G401 (cell line): ENCODE results near the gene ALDH3A1. TPM values are rescaled to one million over a fixed set of nuclear protein-coding genes. Genes with fewer than 3 reads are reported as not detected.
A peak's percentile ranks its signal among the peaks of the same experiment; 100 is the strongest.

Source experiments
- DNase-seq: peaks from one replicate; pipeline ENCODE4 v3.0.0-alpha.2; 2015; ENCODE audit warnings: low spot score
- in situ Hi-C: cut with HindIII; loops from 2 replicates; pipeline ENCODE4 v1.10.0; 2016; ENCODE audit warnings: low sequenced_read_pairs, mixed read lengths
- total RNA-seq: library from RNA; depleted of rRNA; stranded (reverse); fragments of >200 nt; shearing (Covaris generic); gene quantifications from 2 replicates; pipeline ENCODE4 v1.2.3, GENCODE V29; 2014

The ALDH3A1 gene
- total RNA-seq, 1 experiment from 2014 or later: not detected

DNA sequence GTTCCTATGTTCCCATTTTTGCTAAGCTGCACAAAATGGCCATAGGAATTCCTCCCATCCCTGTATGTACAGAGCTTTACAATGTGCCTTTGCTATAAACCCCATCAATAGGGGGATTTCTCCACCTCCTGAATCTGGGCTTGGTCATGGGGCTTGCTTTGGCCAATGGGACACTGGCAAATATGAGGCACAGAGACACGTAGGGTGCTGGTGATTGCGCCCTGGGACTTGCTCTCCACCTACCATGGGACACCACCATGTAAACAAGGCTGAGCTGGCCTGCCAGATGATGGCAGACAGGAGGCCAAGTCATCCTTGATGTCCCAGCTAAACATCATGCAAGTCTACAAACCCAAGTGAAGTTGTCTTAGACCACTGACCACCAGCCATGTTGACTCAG, 15.3 kb upstream of the ALDH3A1 start:
- DNase-seq: no peak
- in situ Hi-C loops: no loop called here

GRCh38 chr17:19762515-19762961, 14.4 kb upstream of the ALDH3A1 start:
- DNase-seq: peak; percentile 71
- in situ Hi-C loops: no loop called here

DNA sequence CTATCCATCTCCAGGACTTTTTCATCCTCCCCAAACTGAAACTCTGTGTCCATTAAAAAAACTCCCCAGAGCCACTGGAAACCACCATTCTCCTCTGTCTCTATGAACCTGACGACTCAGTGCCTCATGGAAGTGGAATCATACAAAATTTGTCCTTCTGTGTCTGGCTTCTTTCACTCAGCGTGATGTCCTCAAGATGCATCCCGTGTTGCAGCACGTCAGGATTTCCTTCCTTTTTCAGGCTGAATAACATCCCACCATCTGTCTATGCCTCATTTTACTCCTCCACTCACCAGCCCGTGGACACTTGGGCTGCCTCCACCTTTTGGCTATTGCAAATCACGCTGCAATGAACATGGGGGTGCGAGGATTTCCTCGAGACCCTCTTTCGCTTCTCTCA, 12.6 kb upstream of the ALDH3A1 start:
- no peak for DNase-seq
- in situ Hi-C loops: no loop called here

DNA sequence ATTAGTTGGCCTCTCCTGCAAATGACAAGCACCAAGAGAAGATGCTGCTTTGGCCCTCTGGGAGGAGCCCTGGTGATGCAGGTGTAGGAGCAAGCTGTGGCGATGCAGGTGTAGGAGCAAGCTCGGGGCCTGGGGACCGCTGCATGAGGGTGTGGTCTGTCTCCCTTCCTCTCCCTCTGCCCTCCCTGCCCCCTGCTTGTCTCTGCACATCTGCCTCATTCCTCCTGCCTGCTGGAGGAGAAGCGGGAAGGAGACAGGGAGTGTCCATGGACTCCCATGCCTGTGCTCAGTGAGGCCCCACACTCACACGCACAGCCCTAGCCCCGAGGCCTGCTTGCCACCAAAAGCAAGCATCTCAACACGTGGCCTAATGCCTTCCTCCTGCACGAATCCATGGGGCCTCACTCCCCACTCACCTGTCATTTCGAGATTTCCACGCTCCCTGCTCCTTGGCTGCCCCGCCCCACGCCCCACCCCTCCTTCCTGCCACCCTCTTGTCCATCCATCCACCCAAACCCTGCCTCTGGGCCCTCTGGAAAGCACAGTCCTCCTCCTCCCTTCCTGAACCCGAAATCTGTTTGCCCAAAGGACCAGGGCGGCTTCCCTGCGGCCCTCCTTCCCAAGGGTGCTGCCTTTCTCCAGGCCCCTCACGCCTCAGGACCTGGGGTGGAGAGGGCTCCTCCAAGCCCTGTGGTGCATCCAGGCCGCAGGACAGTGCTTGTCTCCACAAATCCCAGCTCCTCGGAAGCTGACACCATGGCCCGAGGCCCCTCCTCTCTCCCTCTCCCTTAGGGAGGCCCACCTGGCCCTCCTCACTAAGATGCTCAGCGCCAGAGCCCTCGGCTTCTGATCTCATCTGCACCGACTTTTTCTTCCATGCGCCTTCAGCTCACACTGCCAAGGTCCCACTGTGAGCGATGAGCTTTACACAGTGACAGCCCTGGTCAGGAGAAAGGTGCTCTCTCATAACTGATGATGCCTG, 11.8 kb upstream of the ALDH3A1 start:
- in situ Hi-C loops: no loop called here
- no peak for DNase-seq

DNA sequence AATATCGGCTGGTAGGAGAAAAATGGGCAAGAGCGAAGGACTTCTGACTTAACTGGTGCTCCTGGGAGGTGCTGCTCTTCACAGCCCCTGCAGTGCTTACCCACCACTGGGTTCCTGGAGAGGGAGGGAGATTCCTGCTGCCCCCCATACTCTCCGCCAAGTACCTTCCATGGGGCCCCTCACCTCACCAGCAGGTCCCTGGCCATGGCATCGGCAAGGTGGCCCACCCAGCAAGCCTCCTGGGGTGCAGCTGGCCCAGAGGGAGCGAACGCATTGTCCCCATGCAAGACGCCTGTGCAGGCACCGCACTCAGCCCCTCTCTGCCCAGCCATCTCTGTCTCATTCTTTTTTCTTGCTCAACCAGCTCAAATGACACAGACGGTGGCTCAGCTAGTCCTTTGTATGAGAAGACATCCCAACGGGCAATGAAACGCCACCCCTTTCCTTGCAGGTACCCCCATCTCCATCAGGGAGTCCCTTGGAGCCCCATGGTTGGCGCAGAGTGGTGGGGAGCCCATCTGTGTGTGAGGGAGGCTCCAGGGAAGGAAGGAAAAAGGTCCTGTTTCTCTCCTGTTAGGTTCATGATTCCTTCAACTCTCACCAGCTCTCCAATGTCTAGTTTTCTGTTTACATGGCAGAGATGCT, 9.6 kb upstream of the ALDH3A1 start:
- in situ Hi-C loops: no loop called here
- DNase-seq: no peak

GRCh38 chr17:19756546-19756945, 8.4 kb upstream of the ALDH3A1 start:
- no peak for DNase-seq
- in situ Hi-C loops: no loop called here

- no peak for DNase-seq
- in situ Hi-C loops: no loop called here
These were observed 7.9 kb upstream of the ALDH3A1 start for GRCh38 chr17:19755821-19756510.

DNA sequence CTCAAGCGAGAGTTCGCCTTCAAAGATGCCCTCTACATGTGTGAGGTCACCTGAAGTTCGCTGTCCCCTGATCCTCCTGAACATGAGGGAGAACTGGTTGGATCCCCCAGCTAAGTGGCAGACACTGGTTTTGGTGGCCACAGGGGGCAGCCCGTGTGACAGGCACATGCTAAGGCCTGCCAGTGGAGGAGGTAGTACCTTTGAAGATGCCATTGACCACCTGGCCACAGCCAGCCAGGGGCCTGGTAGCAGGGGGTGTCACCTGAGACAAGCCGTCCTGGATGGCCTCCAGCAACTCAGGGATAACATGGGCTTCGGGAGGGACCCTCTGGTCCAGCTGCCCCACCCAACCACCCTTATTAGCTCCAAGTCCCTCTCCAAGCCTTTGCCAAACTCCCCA, 7.3 kb upstream of the ALDH3A1 start:
- in situ Hi-C loops: no loop called here
- no peak for DNase-seq

DNA sequence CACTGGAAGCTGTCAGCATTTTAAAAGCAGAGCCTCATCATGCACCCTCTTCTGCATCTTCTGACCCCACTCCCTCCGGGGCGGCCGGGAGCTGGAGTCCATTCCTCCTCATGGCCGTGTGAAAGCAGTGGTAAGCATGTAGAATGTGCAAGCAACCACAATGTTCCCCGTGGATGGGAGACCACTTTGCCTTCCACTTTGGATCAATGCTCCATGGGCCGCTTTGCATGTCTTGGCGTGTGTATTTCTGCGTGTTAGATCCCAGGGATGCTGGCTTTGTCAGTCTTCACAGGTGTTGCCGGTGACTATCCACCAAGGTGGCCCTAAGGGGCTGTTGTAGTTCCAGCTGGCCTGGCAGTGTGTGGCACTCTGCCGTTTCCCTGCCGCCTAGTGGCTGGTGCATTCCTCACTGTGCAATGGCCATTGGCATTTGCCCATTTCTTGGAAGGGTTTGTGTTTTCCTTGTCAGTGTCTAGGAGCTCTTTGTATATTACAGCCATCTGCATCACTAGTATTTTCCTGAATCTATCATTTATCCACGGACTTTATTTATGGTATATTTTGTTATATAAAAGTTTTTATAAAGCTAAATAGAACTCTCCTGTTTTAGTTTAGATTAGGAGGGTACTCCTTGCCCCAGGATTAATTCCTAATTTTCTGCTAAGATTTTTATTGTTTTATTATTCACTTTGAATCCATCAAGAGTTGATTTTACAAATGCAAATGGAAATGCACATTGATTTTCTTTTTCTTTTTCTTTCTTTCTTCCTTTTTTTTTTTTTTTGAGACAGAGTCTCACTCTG, 5.8 kb upstream of the ALDH3A1 start:
- peak; percentile 70 for DNase-seq
- in situ Hi-C loops: no loop called here

GRCh38 chr17:19753051-19753509, 5.0 kb upstream of the ALDH3A1 start:
- DNase-seq: no peak
- in situ Hi-C loops: no loop called here

GRCh38 chr17:19752216-19753050, 4.3 kb upstream of the ALDH3A1 start:
- DNase-seq: no peak
- in situ Hi-C loops: no loop called here

DNA sequence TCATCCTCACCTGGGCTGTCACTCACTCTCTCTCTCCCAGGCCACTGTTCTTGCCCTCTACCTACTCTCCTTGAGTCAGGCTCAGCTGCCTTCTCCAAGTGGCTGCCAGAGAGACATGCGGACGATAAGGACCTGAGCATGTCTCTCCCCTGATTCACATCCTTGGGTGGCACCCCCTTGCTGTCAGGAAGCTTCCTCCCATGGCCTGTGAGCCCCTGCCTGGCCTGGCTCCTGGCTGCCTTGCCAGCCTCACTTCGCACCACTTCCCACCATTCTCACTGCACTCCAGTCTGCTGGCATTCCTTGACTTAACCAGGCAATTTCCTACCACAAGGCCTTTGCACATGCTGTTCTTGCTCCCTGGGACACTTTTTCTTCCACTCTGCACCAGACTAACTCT, 2.7 kb upstream of the ALDH3A1 start:
- in situ Hi-C loops: no loop called here
- DNase-seq: no peak

DNA sequence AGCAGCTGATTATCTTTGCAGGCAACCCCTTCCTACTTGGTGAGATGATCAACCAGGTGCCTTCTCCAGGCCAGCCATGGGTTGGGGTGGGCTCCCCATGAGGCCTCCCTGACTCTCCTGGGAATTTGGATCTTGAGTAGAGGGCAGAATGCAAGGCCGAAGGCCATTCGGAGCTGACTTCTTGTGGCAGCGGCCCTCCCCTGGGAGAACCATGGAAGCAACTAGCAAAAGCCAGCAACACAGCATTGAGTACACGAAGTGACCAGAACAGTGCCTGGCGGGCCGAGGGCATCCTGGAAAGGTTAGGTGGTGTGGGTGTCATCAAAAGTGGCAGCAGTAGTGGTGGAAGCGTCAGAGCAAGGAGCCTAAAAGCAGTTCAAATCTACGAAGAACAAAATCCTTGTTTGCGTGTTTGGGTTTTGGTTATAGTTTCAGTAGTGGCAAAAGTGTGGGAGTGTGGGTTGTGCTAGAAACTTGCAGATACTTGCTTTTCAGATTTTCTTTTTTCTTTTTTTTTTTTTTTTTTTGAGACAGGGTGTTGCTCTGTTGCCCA, 2.0 kb upstream of the ALDH3A1 start:
- DNase-seq: no peak
- in situ Hi-C loops: no loop called here

- in situ Hi-C loops: no loop called here
- DNase-seq: no peak
These were observed 702 bp upstream of the ALDH3A1 start for GRCh38 chr17:19748807-19749193.

DNA sequence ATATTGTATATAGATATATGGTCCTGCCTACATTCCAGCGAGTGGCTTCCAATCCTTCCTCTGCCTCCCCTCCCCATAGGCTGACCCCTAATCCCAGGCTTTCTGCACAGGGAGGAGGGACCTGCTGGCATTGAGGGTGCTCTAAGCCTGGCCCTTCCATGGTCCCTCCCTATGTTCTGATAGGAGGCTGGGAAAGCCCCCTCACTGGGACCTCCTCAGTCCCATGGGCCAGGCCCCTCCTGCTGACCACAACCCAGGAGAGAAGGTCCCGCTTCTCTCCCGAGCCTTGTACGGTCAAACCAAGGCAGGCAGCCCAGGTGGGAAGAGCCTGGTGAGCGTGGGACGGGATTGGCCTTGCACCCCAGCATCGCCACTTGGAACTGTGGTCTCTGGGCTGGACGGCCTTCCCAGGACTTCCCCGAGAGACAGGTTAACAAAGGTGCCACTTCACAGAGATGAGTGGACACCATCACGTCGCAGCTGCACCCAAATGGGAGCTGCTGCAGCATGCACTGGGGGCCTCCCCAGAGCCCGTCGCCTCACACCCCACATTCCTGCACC, 859 bp downstream of the ALDH3A1 start:
- in situ Hi-C loops: no loop called here

GRCh38 chr17:19746517-19746916, 1.6 kb downstream of the ALDH3A1 start:
- in situ Hi-C loops: no loop called here
- DNase-seq: no peak

More for the DNA sequence above, 859 bp downstream of the ALDH3A1 start:
- no peak for DNase-seq

DNA sequence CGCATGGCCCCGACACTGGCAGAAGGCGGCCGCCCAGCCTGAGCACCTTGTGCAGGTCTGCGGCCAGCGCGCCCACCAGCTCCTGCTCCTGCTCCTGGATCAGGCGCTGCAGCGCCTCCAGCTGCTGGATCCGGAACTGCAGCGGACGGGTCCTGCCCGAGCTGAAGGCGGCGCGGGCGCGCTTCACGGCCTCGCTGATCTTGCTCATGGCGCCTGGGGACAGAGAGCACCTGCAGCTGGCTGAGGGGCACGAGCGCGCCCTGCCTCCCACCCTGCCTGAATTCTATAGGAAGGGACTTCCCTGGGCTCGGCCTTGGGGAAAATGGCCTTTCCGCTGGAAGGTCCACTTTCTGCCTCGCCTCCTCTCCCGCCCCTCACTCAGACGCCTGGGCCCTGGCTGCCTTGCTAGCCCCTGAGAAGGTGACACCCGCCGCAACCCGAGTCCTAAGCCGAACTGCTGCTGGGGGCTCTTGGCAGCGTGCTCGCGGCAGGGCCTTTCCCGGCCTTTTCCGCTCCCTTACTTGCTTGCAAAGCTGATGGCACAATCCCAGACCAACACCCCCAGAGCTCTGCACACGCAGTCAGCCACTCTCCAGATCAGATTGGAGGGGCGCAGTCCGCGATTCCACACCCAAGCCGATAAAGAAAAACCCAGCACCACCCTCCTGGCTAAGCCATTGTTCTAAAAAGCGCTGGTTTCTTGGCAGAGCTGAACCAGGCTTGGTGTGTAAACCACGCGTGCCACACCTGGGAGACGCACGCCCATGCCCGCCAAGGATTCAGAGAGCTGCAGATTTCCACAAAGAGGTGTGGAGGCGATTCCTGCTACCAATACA, 3.0 kb downstream of the ALDH3A1 start:
- in situ Hi-C loops: no loop called here
- DNase-seq: peak; percentile 86
